Stimulated activated CD8-positive, alpha-beta memory T cell treated with anti-CD3 and anti-CD28 coated beads, Interleukin-7, amount 100 ng/mL, for 48 hours (primary cell): Measurements from ENCODE around the gene AJAP1.

ENCODE experiments used
- DNase-seq, 2 donors: peaks; one replicate each; pipeline ENCODE4 v3.0.0-alpha.2; 2020; ENCODE audit warnings: low read depth in 1 of 2; ENCODE audit errors: extremely low read depth in 1 of 2

AJAP1 gene

GRCh38 chr1:4697801-4698200 is 43.4 kb downstream of the AJAP1 start:
- no peak for DNase-seq

- DNase-seq: no peak
These were observed 44.5 kb downstream of the AJAP1 start for GRCh38 chr1:4698911-4699310.

- DNase-seq: no peak
These were observed 45.2 kb downstream of the AJAP1 start for GRCh38 chr1:4699376-4700301.

GRCh38 chr1:4700801-4701200 is 46.4 kb downstream of the AJAP1 start:
- no peak for DNase-seq

- DNase-seq: no peak
These were observed 46.9 kb downstream of the AJAP1 start for GRCh38 chr1:4701276-4701675.

GRCh38 chr1:4702464-4702863 is 48.1 kb downstream of the AJAP1 start:
- no peak for DNase-seq

GRCh38 chr1:4702932-4703331 is 48.5 kb downstream of the AJAP1 start:
- no peak for DNase-seq

- no peak for DNase-seq
These were observed 49.2 kb downstream of the AJAP1 start for GRCh38 chr1:4703646-4704045.

- DNase-seq: no peak
These were observed 54.6 kb downstream of the AJAP1 start for GRCh38 chr1:4708840-4709507.

- DNase-seq: no peak
These were observed 55.2 kb downstream of the AJAP1 start for GRCh38 chr1:4709641-4710040.

- DNase-seq: no peak
These were observed 56.4 kb downstream of the AJAP1 start for GRCh38 chr1:4710592-4711415.

- no peak for DNase-seq
These were observed 57.2 kb downstream of the AJAP1 start for GRCh38 chr1:4711416-4712275.

- DNase-seq: no peak
These were observed 59.3 kb downstream of the AJAP1 start for GRCh38 chr1:4713669-4714068.

GRCh38 chr1:4716406-4716805 is 62.0 kb downstream of the AJAP1 start:
- no peak for DNase-seq

GRCh38 chr1:4718071-4718470 is 63.7 kb downstream of the AJAP1 start:
- no peak for DNase-seq

- DNase-seq: no peak
These were observed 68.7 kb downstream of the AJAP1 start for GRCh38 chr1:4723106-4723505.

- no peak for DNase-seq
These were observed 69.6 kb downstream of the AJAP1 start for GRCh38 chr1:4724001-4724400.

GRCh38 chr1:4724695-4725250 is 70.4 kb downstream of the AJAP1 start:
- DNase-seq: no peak

GRCh38 chr1:4725416-4725815 is 71.0 kb downstream of the AJAP1 start:
- DNase-seq: no peak
